HepG2 (cell line): ENCODE data around the gene MMP17. TPM values are rescaled to one million over a fixed set of nuclear protein-coding genes. Genes with fewer than 3 reads are reported as not detected.

Source experiments
- DMAP1 ChIP-seq: IDR thresholded peaks from 2 replicates; pipeline ENCODE4 v1.6.1; 2016
- FOSL2 ChIP-seq: sonication (generic); formaldehyde crosslinking; IDR thresholded peaks from 2 replicates; pipeline ENCODE4 v1.4.0; 2020; ENCODE audit warnings: missing genetic modification reagents
- HHEX ChIP-seq: IDR thresholded peaks from 2 replicates; pipeline ENCODE4 v1.6.1; 2016; ENCODE audit warnings: control low read depth
- HIVEP1 ChIP-seq: sonication (generic); formaldehyde crosslinking; IDR thresholded peaks from 2 replicates; pipeline ENCODE4 v1.4.0; 2020; ENCODE audit warnings: mild to moderate bottlenecking, missing genetic modification reagents
- RBM39 ChIP-seq: fragments of 200-400 bp; formaldehyde crosslinking; IDR thresholded peaks from one replicate; pipeline ENCODE4 v1.6.1; 2018; ENCODE audit warnings: antibody characterized with exemption, mild to moderate bottlenecking, low read depth, low read length; ENCODE audit not compliant: poor library complexity, severe bottlenecking
- SIN3B ChIP-seq: fragments of 150-350 bp; IDR thresholded peaks from 2 replicates; pipeline ENCODE4 v1.6.1; 2014; ENCODE audit warnings: low read length
- SPEN ChIP-seq: sonication (generic); formaldehyde crosslinking; IDR thresholded peaks from 2 replicates; pipeline ENCODE4 v1.5.1; 2020; ENCODE audit warnings: low read depth, mild to moderate bottlenecking, missing genetic modification reagents
- SRY ChIP-seq: sonication (generic); formaldehyde crosslinking; IDR thresholded peaks from 2 replicates; pipeline ENCODE4 v1.8.0; 2022; ENCODE audit warnings: mild to moderate bottlenecking, missing genetic modification reagents
- TEAD3 ChIP-seq: optimal IDR thresholded peaks from 2 replicates; pipeline ENCODE3; 2016; ENCODE audit warnings: borderline replicate concordance
- TSC22D2 ChIP-seq: sonication (generic); formaldehyde crosslinking; IDR thresholded peaks from 2 replicates; pipeline ENCODE4 v1.5.1; 2020; ENCODE audit warnings: missing genetic modification reagents, mild to moderate bottlenecking, borderline replicate concordance
- ZBTB42 ChIP-seq: sonication (generic); formaldehyde crosslinking; IDR thresholded peaks from 2 replicates; pipeline ENCODE4 v1.5.0; 2020; ENCODE audit warnings: mild to moderate bottlenecking, missing genetic modification reagents
- ZC3H4 ChIP-seq: sonication (generic); formaldehyde crosslinking; IDR thresholded peaks from 2 replicates; pipeline ENCODE4 v1.4.0; 2020; ENCODE audit warnings: missing genetic modification reagents, borderline replicate concordance
- ZKSCAN5 ChIP-seq: sonication (generic); formaldehyde crosslinking; IDR thresholded peaks from 2 replicates; pipeline ENCODE4 v1.5.1; 2020; ENCODE audit warnings: mild to moderate bottlenecking, missing genetic modification reagents
- ZKSCAN8 ChIP-seq: IDR thresholded peaks from 2 replicates; pipeline ENCODE4 v1.6.1; 2016; ENCODE audit warnings: borderline replicate concordance, missing genetic modification reagents, missing compliant biosample characterization
- ZNF274 ChIP-seq: sonication (generic); formaldehyde crosslinking; IDR thresholded peaks from 2 replicates; pipeline ENCODE4 v1.5.1; 2020; ENCODE audit warnings: mild to moderate bottlenecking, missing genetic modification reagents
- ZNF350 ChIP-seq: sonication (generic); formaldehyde crosslinking; IDR thresholded peaks from 2 replicates; pipeline ENCODE4 v1.4.0; 2020; ENCODE audit warnings: mild to moderate bottlenecking, low read depth, missing genetic modification reagents, borderline replicate concordance
- ZNF430 ChIP-seq: sonication (generic); formaldehyde crosslinking; IDR thresholded peaks from 2 replicates; pipeline ENCODE4 v1.9.0; 2021; ENCODE audit warnings: mild to moderate bottlenecking, missing genetic modification reagents
- ZNF451 ChIP-seq: sonication (generic); formaldehyde crosslinking; IDR thresholded peaks from 2 replicates; pipeline ENCODE4 v1.5.0; 2020; ENCODE audit warnings: mild to moderate bottlenecking, missing genetic modification reagents
- polyA plus RNA-seq, 8 experiments: library from polyadenylated mRNA; depleted of rRNA in 3 of 8; stranded (reverse) in 7 of 8; unstranded in 1 of 8; fragments of >200 nt; fragmentation: Illumina TruSeq in 4 of 8; extraction: Trizol in 4 of 8; gene quantifications; 2 replicates each; pipeline versions ENCODE4 v1.2.1 to v1.2.3, GENCODE V29; 2011 to 2016; ENCODE audit warnings: low read depth in 4 of 8, missing spikeins in 1 of 8, mixed read lengths in 1 of 8; ENCODE audit not compliant: insufficient read depth in 1 of 8
- total RNA-seq, 5 experiments: library from RNA; depleted of rRNA; stranded (reverse); fragments of >200 nt; fragmentation: Illumina TruSeq; extraction: Trizol; gene quantifications; 2 replicates each; pipeline ENCODE4 v1.2.3, GENCODE V29; 2016; ENCODE audit warnings: low read depth in 1 of 5
- TF ChIP-seq, protein P1 (sequence below): IDR thresholded peaks from 2 replicates; pipeline ENCODE4 v1.4.0; 2020; ENCODE audit warnings: mild to moderate bottlenecking, missing genetic modification reagents
- TF ChIP-seq, protein P2 (sequence below): sonication (generic); formaldehyde crosslinking; IDR thresholded peaks from 2 replicates; pipeline ENCODE4 v1.4.0; 2020; ENCODE audit warnings: missing genetic modification reagents
- TF ChIP-seq, protein P3 (sequence below): sonication (generic); formaldehyde crosslinking; IDR thresholded peaks from 2 replicates; pipeline ENCODE4 v1.5.1; 2020; ENCODE audit warnings: mild to moderate bottlenecking, missing genetic modification reagents, moderate library complexity

The MMP17 gene
- total and polyA plus RNA-seq, 2 of the 13 experiments (the other 11 are each of a cell fraction or from before 2014, with no cell fraction given) = 0.55 to 0.80 TPM

DNA sequence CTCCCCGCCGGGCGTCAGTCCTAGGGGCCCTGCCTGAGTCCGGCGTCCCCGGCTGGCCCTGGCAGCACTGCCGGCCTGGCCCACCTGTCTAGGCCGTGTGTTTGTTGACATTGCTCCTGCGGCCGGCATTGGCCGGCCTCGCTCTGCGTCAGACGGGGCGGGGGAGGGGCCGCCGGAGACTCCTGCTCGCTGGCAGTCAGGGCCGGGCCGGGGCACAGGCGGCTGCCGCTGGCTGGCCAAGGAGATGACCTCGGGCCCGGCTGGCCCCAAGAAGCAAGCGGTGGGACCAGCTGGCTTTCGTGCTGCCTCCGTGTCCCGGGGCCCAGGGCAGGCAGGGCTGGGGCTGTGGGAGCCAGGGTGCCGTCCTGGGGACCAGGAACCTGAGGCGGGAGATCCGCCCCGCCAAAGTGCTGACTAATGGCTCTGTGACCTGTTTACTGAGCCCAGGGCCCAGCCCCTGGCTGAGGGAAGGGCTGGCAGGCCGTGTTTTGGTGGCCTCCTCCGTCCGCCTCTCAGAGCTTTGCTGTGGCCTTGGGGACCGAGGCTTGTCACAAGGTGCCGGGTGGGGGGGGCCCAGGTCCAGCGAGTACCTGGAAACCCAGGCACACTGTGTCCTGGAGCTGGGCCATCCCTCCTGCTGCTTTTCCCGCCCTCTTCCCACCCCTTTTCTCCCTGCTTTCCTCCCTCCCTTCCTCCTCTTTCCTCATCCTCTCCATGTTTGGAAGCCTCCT is 68.1 kb downstream of the MMP17 start (continued):
- TF ChIP-seq HIVEP1 (CRISPR knock-in tag) = peak; percentile 87
- TF ChIP-seq ZKSCAN8 (CRISPR knock-in tag) = no peak
- TF ChIP-seq, protein P1, sequence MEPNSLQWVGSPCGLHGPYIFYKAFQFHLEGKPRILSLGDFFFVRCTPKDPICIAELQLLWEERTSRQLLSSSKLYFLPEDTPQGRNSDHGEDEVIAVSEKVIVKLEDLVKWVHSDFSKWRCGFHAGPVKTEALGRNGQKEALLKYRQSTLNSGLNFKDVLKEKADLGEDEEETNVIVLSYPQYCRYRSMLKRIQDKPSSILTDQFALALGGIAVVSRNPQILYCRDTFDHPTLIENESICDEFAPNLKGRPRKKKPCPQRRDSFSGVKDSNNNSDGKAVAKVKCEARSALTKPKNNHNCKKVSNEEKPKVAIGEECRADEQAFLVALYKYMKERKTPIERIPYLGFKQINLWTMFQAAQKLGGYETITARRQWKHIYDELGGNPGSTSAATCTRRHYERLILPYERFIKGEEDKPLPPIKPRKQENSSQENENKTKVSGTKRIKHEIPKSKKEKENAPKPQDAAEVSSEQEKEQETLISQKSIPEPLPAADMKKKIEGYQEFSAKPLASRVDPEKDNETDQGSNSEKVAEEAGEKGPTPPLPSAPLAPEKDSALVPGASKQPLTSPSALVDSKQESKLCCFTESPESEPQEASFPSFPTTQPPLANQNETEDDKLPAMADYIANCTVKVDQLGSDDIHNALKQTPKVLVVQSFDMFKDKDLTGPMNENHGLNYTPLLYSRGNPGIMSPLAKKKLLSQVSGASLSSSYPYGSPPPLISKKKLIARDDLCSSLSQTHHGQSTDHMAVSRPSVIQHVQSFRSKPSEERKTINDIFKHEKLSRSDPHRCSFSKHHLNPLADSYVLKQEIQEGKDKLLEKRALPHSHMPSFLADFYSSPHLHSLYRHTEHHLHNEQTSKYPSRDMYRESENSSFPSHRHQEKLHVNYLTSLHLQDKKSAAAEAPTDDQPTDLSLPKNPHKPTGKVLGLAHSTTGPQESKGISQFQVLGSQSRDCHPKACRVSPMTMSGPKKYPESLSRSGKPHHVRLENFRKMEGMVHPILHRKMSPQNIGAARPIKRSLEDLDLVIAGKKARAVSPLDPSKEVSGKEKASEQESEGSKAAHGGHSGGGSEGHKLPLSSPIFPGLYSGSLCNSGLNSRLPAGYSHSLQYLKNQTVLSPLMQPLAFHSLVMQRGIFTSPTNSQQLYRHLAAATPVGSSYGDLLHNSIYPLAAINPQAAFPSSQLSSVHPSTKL (CRISPR knock-in tag) = peak; percentile 47; the same call in 1 of the 2 replicates
- 0 out of 2 replicates have a peak, but pooled peaks have one; percentile 72 for TF ChIP-seq SRY (CRISPR knock-in tag)
- TF ChIP-seq, protein P2, sequence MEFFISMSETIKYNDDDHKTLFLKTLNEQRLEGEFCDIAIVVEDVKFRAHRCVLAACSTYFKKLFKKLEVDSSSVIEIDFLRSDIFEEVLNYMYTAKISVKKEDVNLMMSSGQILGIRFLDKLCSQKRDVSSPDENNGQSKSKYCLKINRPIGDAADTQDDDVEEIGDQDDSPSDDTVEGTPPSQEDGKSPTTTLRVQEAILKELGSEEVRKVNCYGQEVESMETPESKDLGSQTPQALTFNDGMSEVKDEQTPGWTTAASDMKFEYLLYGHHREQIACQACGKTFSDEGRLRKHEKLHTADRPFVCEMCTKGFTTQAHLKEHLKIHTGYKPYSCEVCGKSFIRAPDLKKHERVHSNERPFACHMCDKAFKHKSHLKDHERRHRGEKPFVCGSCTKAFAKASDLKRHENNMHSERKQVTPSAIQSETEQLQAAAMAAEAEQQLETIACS = no peak
- TF ChIP-seq DMAP1 = peak; percentile 61; the same call in 1 of the 2 replicates
- no peak for TF ChIP-seq ZKSCAN5 (CRISPR knock-in tag)
- 0 out of 2 replicates have a peak, but pooled peaks have one; percentile 18 for TF ChIP-seq ZNF274
- peak; percentile 61; the same call in 1 of the 2 replicates for TF ChIP-seq ZNF451
- no peak; the same call in 1 of the 2 replicates for TF ChIP-seq ZNF350
- peak; percentile 90 for TF ChIP-seq RBM39
- TF ChIP-seq, protein P3, sequence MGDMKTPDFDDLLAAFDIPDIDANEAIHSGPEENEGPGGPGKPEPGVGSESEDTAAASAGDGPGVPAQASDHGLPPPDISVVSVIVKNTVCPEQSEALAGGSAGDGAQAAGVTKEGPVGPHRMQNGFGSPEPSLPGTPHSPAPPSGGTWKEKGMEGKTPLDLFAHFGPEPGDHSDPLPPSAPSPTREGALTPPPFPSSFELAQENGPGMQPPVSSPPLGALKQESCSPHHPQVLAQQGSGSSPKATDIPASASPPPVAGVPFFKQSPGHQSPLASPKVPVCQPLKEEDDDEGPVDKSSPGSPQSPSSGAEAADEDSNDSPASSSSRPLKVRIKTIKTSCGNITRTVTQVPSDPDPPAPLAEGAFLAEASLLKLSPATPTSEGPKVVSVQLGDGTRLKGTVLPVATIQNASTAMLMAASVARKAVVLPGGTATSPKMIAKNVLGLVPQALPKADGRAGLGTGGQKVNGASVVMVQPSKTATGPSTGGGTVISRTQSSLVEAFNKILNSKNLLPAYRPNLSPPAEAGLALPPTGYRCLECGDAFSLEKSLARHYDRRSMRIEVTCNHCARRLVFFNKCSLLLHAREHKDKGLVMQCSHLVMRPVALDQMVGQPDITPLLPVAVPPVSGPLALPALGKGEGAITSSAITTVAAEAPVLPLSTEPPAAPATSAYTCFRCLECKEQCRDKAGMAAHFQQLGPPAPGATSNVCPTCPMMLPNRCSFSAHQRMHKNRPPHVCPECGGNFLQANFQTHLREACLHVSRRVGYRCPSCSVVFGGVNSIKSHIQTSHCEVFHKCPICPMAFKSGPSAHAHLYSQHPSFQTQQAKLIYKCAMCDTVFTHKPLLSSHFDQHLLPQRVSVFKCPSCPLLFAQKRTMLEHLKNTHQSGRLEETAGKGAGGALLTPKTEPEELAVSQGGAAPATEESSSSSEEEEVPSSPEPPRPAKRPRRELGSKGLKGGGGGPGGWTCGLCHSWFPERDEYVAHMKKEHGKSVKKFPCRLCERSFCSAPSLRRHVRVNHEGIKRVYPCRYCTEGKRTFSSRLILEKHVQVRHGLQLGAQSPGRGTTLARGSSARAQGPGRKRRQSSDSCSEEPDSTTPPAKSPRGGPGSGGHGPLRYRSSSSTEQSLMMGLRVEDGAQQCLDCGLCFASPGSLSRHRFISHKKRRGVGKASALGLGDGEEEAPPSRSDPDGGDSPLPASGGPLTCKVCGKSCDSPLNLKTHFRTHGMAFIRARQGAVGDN = peak; percentile 91
- TF ChIP-seq FOSL2 (CRISPR knock-in tag) = peak; percentile 44
- TF ChIP-seq ZNF430 = 0 out of 2 replicates have a peak, but pooled peaks have one; percentile 64
- TF ChIP-seq ZC3H4 = no peak
- TF ChIP-seq TEAD3 (CRISPR knock-in tag) = peak; percentile 23
- no peak for TF ChIP-seq HHEX (CRISPR knock-in tag)
- 0 out of 2 replicates have a peak, but pooled peaks have one; percentile 18 for TF ChIP-seq TSC22D2 (CRISPR knock-in tag)
- peak; percentile 84 for TF ChIP-seq SPEN (CRISPR knock-in tag)
- TF ChIP-seq ZBTB42 (CRISPR knock-in tag) = 0 out of 2 replicates have a peak, but pooled peaks have one; percentile 51
- TF ChIP-seq SIN3B = no peak
